ENCODE data around the gene PCYT2.

DNA sequence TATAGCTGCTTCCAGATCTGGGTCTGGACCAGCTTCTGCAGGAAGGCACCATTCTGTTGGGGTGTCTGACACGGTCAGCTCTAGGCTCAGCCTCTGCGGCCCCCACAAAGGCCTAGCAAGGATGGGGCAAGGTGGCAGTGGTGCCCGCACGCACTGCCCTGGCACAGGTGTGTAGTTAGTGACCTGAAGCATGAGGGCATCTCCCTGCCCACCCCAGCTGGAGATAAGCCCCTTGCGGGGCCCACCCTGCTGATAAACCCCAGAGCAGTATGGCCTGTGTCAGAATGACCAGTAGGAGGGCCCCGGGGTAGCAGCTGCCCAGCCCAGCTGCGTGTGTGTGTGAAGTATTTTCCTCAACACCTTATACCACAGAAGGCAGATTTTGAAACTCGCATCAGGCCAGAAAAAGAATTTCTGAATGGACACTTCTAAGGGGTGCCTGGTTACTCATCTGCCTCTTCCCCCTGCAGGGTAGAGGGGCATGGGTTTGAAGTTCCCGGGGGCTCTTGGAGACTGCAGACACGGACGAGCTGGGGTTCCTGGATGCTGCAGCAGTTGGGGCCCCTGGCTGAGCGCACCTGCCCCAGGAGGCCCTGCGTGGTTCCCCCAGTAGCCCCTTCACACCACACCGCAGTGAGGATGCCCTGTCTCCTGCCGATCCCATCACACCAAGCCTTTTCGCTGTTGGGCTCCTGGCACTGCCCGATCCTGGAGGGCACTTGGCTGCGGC, 44.6 kb downstream of the PCYT2 start:
- TF ChIP-seq NFYB (CRISPR knock-in tag; conservative IDR thresholded peaks at IDR 0.05; ENCODE audit: low read depth): no peak
- TF ChIP-seq, protein P1, sequence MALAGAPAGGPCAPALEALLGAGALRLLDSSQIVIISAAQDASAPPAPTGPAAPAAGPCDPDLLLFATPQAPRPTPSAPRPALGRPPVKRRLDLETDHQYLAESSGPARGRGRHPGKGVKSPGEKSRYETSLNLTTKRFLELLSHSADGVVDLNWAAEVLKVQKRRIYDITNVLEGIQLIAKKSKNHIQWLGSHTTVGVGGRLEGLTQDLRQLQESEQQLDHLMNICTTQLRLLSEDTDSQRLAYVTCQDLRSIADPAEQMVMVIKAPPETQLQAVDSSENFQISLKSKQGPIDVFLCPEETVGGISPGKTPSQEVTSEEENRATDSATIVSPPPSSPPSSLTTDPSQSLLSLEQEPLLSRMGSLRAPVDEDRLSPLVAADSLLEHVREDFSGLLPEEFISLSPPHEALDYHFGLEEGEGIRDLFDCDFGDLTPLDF (CRISPR knock-in tag; IDR thresholded peaks at IDR 0.05): no peak
- TF ChIP-seq, protein P2, sequence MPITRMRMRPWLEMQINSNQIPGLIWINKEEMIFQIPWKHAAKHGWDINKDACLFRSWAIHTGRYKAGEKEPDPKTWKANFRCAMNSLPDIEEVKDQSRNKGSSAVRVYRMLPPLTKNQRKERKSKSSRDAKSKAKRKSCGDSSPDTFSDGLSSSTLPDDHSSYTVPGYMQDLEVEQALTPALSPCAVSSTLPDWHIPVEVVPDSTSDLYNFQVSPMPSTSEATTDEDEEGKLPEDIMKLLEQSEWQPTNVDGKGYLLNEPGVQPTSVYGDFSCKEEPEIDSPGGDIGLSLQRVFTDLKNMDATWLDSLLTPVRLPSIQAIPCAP (CRISPR knock-in tag; IDR thresholded peaks at IDR 0.05): no peak
- TF ChIP-seq, protein P3, sequence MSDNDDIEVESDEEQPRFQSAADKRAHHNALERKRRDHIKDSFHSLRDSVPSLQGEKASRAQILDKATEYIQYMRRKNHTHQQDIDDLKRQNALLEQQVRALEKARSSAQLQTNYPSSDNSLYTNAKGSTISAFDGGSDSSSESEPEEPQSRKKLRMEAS (CRISPR knock-in tag; IDR thresholded peaks at IDR 0.05): no peak
- TF ChIP-seq, protein P4, sequence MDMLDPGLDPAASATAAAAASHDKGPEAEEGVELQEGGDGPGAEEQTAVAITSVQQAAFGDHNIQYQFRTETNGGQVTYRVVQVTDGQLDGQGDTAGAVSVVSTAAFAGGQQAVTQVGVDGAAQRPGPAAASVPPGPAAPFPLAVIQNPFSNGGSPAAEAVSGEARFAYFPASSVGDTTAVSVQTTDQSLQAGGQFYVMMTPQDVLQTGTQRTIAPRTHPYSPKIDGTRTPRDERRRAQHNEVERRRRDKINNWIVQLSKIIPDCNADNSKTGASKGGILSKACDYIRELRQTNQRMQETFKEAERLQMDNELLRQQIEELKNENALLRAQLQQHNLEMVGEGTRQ (CRISPR knock-in tag; IDR thresholded peaks at IDR 0.05): no peak
- TF ChIP-seq, protein P5, sequence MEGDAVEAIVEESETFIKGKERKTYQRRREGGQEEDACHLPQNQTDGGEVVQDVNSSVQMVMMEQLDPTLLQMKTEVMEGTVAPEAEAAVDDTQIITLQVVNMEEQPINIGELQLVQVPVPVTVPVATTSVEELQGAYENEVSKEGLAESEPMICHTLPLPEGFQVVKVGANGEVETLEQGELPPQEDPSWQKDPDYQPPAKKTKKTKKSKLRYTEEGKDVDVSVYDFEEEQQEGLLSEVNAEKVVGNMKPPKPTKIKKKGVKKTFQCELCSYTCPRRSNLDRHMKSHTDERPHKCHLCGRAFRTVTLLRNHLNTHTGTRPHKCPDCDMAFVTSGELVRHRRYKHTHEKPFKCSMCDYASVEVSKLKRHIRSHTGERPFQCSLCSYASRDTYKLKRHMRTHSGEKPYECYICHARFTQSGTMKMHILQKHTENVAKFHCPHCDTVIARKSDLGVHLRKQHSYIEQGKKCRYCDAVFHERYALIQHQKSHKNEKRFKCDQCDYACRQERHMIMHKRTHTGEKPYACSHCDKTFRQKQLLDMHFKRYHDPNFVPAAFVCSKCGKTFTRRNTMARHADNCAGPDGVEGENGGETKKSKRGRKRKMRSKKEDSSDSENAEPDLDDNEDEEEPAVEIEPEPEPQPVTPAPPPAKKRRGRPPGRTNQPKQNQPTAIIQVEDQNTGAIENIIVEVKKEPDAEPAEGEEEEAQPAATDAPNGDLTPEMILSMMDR (IDR thresholded peaks at IDR 0.05): no peak
- TF ChIP-seq, protein P6, sequence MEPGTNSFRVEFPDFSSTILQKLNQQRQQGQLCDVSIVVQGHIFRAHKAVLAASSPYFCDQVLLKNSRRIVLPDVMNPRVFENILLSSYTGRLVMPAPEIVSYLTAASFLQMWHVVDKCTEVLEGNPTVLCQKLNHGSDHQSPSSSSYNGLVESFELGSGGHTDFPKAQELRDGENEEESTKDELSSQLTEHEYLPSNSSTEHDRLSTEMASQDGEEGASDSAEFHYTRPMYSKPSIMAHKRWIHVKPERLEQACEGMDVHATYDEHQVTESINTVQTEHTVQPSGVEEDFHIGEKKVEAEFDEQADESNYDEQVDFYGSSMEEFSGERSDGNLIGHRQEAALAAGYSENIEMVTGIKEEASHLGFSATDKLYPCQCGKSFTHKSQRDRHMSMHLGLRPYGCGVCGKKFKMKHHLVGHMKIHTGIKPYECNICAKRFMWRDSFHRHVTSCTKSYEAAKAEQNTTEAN (CRISPR knock-in tag; IDR thresholded peaks at IDR 0.05): no peak
- no peak for TF ChIP-seq ZNF219 (CRISPR knock-in tag; IDR thresholded peaks at IDR 0.05; ENCODE audit: borderline replicate concordance)
